Medulla oblongata (tissue), 1 donor: ENCODE data around the gene HAPLN3.

ENCODE experiments used
- DNase-seq: peaks from one replicate; pipeline ENCODE4 v3.0.0-alpha.2; 2015; ENCODE audit errors: extremely low spot score

The HAPLN3 gene

DNA sequence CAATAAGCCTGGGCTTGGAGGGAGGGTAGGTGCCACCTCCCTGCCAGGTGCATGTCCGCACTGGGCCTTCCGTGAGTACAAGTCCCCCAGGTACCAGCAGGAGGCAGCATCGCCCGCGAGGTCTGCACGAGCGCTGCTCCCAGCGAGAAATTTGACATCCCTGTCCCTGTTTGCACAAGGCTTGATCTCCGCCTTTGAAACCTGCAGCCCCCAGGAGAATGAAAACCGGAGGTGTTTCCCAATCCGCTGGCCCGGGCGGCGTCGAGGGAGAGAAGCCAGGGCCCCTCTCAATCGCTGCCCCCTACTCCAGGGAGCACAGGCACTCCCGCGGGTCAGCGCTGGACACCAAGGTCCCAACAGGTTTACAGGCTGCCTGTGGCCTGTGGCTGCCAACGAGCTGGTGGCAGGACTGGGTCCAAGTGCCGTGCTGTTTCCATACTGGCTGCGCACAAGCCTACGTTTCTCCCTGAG lies 961 bp downstream of the HAPLN3 start:
- no peak for DNase-seq

GRCh38 chr15:88891540-88892254 lies 3.6 kb downstream of the HAPLN3 start:
- no peak for DNase-seq

- no peak for DNase-seq
Observed at GRCh38 chr15:88890495-88890894, 4.8 kb downstream of the HAPLN3 start.

GRCh38 chr15:88888719-88889118 lies 6.6 kb downstream of the HAPLN3 start:
- DNase-seq = no peak

DNA sequence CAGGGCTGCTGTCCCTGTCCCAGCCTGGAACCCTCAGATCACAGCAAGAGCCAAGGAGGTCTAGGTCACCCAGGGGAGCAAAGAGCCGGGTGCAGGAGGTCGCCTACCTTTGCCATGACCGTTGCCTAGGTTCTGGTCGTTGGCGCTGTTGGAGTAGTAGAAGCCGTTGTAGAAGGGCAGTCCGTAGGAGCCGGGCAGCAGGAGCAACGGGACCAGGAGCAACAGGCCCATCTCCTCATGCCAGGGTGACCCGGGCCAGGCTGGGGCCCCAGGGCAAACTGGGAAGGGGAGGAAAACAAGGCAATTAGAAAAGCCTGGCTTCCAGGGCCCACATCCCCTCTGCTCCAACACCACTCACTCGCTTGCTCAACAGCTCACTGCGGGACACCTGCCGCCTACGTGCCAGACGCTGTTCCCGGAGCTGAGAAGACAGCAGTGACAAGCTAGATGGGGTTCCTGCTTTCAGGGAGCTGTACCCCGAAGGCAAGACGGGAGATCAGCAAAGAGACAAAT lies 8.2 kb downstream of the HAPLN3 start:
- DNase-seq = no peak

- DNase-seq = no peak
Observed at GRCh38 chr15:88882785-88883184, 12.6 kb downstream of the HAPLN3 start.

DNA sequence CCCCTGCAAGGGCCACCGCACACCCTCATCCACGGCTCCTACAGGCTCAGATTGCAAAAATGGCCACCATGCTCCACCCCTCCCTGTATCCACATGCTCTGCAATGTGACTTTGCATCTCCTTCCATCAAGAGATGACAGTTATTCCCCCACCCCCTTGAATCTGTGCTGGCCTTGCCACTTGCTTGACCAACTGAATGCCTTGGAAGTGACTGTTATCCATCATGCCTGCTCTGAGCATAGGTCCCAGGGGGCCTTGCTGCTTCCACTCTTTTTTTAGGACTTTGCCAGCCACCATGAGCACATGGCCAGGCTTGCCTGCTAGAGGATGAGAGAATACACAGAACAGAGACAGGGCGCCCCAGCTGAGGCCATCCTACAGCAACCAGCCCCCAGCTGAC lies 13.6 kb downstream of the HAPLN3 start:
- DNase-seq = no peak

GRCh38 chr15:88880944-88881740 lies 14.2 kb downstream of the HAPLN3 start:
- DNase-seq = no peak

- peak; percentile 10 for DNase-seq
Observed at GRCh38 chr15:88878720-88879184, 16.6 kb downstream of the HAPLN3 start.

GRCh38 chr15:88877906-88878305 lies 17.4 kb downstream of the HAPLN3 start:
- no peak for DNase-seq

DNA sequence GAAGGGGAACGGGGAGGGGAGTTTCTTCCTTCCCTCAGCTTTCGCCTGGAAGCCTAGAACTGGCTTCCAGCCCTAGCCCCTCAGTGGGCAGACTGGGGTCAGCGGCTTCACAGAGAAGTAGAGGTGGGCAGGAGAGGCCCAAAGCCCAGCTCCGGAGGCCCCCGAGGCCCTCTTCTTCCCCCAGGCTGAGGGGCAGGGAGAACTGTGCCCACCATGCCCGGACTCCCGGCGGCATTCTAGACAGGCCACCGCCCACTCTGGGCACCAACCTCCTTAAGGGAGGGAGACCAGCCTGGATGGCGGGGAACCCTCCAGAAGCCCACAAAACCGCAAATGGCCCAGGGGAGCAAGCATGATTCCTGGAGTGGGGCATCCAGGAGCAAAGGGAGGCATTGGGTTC lies 17.9 kb downstream of the HAPLN3 start:
- DNase-seq = no peak

GRCh38 chr15:88876573-88876972 lies 18.8 kb downstream of the HAPLN3 start:
- DNase-seq = no peak

- DNase-seq = no peak
Observed at GRCh38 chr15:88874684-88875083, 20.7 kb downstream of the HAPLN3 start.

GRCh38 chr15:88874275-88874674 lies 21.1 kb downstream of the HAPLN3 start:
- no peak for DNase-seq

GRCh38 chr15:88873786-88874185 lies 21.6 kb downstream of the HAPLN3 start:
- DNase-seq = no peak

DNA sequence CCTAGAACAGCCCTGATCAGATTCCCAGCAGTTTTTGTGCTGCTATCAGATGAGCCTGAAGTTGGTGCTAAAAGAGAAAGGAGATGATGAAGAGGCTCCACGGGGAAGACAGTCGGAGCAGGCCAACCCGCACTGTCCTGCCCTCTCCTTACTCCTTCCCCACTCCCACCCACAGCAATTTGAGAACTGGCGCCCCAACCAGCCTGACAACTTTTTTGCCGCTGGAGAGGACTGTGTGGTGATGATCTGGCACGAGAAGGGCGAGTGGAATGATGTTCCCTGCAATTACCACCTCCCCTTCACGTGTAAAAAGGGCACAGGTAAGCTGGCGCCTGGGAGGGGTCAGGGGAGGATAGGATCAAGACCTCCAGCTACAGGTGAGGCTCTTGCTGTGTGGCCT lies 22.6 kb downstream of the HAPLN3 start:
- no peak for DNase-seq

DNA sequence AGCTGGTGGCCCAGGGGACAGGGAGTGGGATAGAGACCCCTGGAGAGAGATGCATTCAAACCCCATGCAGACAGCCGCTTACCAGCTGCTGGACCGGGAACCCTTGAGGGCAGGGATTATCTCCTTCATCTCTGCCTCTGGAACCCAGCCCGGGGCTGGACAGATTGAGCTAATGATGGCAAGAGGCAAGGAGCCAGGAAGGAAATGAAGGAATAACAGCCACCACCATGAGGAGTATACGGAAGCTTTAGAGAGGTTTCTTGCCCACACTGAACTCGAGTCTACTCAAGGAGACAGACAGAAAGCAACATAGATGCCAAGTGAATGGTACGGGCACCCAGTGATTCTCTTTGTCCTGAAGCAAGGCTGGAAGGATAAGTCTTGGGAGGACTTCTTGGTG lies 23.2 kb downstream of the HAPLN3 start:
- no peak for DNase-seq

GRCh38 chr15:88871313-88871712 lies 24.0 kb downstream of the HAPLN3 start:
- DNase-seq = no peak

DNA sequence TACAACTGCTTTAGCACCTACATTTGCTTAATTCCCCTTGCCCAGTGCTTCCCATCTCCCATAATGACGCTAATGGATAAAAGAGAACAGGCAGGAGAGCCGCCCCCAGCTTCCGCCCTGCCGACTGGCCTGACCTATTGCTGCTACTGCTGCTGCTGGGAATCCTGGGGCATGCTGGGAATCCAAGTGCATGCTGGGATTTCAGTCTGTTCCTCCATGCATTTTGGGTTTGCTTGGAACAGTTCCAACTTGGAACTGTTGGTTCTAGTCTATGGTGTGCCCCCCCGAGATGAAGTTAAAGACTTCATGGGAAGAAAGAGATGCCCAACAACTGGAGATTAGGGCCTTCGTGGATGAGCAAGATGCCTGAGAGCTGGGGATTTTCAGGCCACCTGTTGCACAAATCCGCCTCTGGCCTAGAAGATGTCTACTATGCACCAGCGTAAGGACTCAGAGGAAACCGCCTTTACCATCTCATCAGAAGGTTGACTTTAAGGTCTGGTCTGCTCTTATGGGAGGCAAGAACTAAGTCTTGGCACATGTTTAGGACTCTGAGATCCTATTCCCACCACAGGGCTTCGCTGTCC lies 29.0 kb downstream of the HAPLN3 start:
- no peak for DNase-seq

GRCh38 chr15:88865498-88866099 lies 29.7 kb downstream of the HAPLN3 start:
- DNase-seq = no peak

DNA sequence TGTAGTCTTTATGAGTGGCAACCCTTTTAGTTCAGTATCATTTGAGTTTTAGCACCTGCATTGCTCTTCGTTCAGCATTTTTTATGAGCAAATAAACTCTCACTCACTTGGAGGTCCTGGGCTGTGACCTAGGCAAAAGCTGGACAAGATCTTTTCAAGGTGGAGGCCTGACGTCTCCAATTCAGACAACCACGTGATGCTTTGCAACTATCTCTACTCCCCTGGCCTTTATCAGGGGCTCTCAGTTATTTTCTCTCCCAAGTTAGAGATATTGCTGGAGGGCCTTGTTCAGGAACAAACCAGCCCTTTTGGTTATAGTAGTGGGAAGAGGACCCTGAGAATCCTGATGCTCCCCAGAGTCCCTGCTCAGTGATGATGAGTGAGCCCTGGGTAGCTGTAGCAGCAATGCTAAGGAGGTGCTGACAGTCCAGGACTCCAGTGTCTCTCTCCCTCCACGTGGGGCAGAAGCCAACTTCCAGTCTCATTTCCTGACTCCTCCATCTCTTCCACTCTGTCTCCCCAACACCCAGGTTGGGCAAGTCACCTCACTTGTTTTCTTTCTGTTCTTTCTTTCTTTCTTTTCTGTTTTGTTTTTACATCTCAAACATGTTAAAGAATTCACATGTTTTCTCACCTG lies 30.4 kb downstream of the HAPLN3 start:
- no peak for DNase-seq

GRCh38 chr15:88863412-88863811 lies 31.9 kb downstream of the HAPLN3 start:
- DNase-seq = no peak
